Measurements from ENCODE around the gene HCN1.

The HCN1 gene

GRCh38 chr5:45279109-45279508, 417.1 kb downstream of the HCN1 start:
- H3K4me1 ChIP-seq: no peaks in the 10 kb centered on the region
- no peak for TF ChIP-seq Cebpa-rat (IDR thresholded peaks at IDR 0.05)
- H3K4me3 ChIP-seq: no peak overlapping the region
- H3K27me3 ChIP-seq: no peaks in the 10 kb centered on the region
- no peak overlapping the region for H3K9ac ChIP-seq
- H3K27ac ChIP-seq: no peak overlapping the region
- no peak overlapping the region for H3K4me2 ChIP-seq
- no peaks in the 10 kb centered on the region for H3K36me3 ChIP-seq
- H4K20me1 ChIP-seq: no peaks in the 10 kb centered on the region
- no peaks in the 10 kb centered on the region for H3K9me3 ChIP-seq (replicated peaks in 1 of 11)

DNA sequence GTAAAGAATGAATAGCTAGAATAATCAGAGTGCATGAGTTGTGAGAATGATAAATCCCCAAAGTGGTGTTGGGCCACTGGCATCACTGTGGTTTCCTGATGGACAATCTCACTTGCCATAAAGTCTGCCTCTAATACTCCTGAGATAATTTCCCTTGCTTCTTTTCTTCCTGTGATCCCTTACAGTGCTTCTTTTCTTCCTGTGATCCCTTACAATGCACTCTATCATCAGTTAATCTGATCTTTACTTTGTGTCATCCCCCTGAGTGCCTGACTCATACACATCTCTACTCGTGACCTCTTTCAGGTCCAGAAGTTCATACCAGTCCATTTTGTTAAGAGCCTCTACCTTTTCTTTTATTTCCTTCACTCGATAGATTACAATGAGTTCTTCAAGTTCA, 418.3 kb downstream of the HCN1 start:
- H3K36me3 ChIP-seq: no peaks in the 10 kb centered on the region
- H3K4me2 ChIP-seq: no peak overlapping the region
- no peak overlapping the region for H3K27ac ChIP-seq
- H3K4me1 ChIP-seq: no peaks in the 10 kb centered on the region
- no peaks in the 10 kb centered on the region for H3K27me3 ChIP-seq
- H3K4me3 ChIP-seq: no peak overlapping the region
- H4K20me1 ChIP-seq: no peaks in the 10 kb centered on the region
- no peaks in the 10 kb centered on the region for H3K9me3 ChIP-seq (replicated peaks in 1 of 11)
- H3K9ac ChIP-seq: no peak overlapping the region
- TF ChIP-seq Cebpa-rat (IDR thresholded peaks at IDR 0.05): no peak

DNA sequence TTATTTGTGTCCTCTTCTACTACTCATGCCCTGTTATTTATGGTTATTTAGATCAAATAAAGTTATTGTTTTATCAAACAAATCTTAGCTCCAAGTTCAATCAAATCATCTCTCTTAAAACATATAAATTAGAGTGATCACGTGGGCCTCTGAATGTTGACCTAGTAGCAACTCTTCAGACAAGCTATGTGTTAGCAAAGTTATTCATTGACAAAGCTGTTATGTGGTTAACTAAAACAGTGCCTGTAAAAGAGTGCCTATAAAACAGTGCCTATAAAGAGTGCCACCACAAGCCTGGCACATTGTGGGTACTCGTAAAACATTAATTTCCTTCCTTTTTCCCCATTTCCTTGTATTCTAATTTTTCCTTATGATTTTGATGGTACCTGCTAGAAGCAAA, 421.9 kb downstream of the HCN1 start:
- no peaks in the 10 kb centered on the region for H3K4me1 ChIP-seq
- no peak overlapping the region for H3K4me3 ChIP-seq
- no peak overlapping the region for H3K9ac ChIP-seq
- H3K27me3 ChIP-seq: no peaks in the 10 kb centered on the region
- no peaks in the 10 kb centered on the region for H4K20me1 ChIP-seq
- no peak overlapping the region for H3K27ac ChIP-seq
- no peaks in the 10 kb centered on the region for H3K9me3 ChIP-seq (replicated peaks in 1 of 11)
- no peak overlapping the region for H3K4me2 ChIP-seq
- no peak for TF ChIP-seq Cebpa-rat (IDR thresholded peaks at IDR 0.05)
- no peaks in the 10 kb centered on the region for H3K36me3 ChIP-seq

GRCh38 chr5:45271626-45272025, 424.6 kb downstream of the HCN1 start:
- no peak overlapping the region for H3K4me2 ChIP-seq
- no peak overlapping the region for H3K27ac ChIP-seq
- no peaks in the 10 kb centered on the region for H3K4me1 ChIP-seq
- H3K36me3 ChIP-seq: no peaks in the 10 kb centered on the region
- no peaks in the 10 kb centered on the region for H4K20me1 ChIP-seq
- H3K27me3 ChIP-seq: no peaks in the 10 kb centered on the region
- TF ChIP-seq Cebpa-rat (IDR thresholded peaks at IDR 0.05): no peak
- no peak overlapping the region for H3K4me3 ChIP-seq
- H3K9me3 ChIP-seq (replicated peaks in 1 of 11): no peaks in the 10 kb centered on the region
- H3K9ac ChIP-seq: no peak overlapping the region

DNA sequence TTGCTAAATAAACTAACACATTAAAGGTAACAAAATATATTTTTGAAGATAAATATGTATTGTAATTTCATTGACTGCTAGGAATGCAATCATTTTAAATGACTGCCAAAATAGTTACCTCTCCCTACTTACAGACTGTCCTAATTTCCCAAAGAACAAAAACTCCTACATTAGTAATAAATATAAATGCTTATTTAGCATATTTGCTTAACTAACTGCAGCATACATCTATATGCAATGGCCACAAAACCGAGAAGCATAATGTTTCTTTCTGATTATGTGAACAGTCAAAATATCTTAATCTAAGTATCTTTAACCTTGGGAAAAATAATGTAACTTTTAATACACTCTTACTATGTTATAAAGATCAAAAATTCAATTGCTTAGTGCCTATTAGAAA, 431.7 kb downstream of the HCN1 start:
- Histone ChIP-seq H3K4me3 (no peak overlapping the region), H3K9ac (no peak overlapping the region), H3K9me3 (replicated peaks in 1 of 11) (no peaks in the 10 kb centered on the region), H4K20me1 (no peaks in the 10 kb centered on the region), H3K36me3 (no peaks in the 10 kb centered on the region), H3K27ac (no peak overlapping the region), H3K27me3 (no peaks in the 10 kb centered on the region), H3K4me2 (no peak overlapping the region), H3K4me1 (no peaks in the 10 kb centered on the region)
- TF ChIP-seq Cebpa-rat (IDR thresholded peaks at IDR 0.05): no peak

DNA sequence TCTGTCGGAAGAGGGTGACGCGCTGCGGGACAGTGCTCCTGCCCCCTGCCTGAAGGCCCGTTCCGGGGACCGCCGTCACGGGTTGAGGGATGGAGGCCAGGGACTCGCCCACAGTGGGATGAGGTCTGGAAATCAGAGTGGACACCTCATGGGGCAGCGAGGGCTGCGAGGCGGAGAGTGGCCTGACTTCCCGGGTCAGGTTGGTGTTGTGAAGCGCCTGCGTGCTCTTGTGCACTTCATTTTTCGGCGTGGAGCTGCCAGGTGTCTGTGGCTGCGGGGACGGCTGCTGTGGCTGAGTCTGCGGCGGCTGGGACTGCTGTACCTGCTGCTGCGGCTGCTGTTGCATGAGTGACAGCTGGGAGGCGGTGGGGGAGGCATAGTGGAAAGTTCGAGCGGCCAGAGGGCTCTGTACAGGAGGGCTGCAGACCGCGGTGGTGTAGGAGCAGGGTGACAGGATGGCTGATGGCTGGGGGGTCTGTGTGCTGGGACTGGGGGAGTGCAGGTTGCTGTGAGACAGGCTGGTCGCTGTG, 434.1 kb downstream of the HCN1 start:
- H3K27ac ChIP-seq: no peak overlapping the region
- no peak overlapping the region for H3K9ac ChIP-seq
- no peaks in the 10 kb centered on the region for H3K27me3 ChIP-seq
- no peaks in the 10 kb centered on the region for H3K9me3 ChIP-seq (replicated peaks in 1 of 11)
- H3K4me3 ChIP-seq: no peak overlapping the region
- H3K36me3 ChIP-seq: no peaks in the 10 kb centered on the region
- TF ChIP-seq Cebpa-rat (IDR thresholded peaks at IDR 0.05): no peak
- H3K4me2 ChIP-seq: no peak overlapping the region
- H4K20me1 ChIP-seq: no peaks in the 10 kb centered on the region
- H3K4me1 ChIP-seq: no peaks in the 10 kb centered on the region

DNA sequence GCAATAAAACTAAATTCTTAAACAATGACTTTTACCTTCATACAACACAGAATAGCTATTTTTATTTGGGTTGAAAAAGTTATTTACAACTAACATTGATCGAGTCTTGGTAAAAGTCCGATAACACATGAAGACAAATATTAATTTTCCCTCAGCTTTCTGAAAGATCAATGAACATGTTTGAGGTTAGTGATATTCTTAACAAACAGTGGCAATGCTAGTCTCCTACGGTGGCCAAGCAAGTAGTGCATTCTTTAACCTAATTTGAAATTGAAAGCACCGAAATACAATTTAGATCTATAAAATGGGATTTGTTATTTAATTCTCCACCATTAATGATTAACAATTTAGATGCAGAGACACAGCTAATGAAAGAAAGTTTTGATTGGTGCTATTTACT, 435.1 kb downstream of the HCN1 start:
- Histone ChIP-seq H4K20me1 (no peaks in the 10 kb centered on the region), H3K9me3 (replicated peaks in 1 of 11) (no peaks in the 10 kb centered on the region), H3K4me1 (no peaks in the 10 kb centered on the region), H3K4me3 (no peak overlapping the region), H3K4me2 (no peak overlapping the region), H3K27me3 (no peaks in the 10 kb centered on the region), H3K9ac (no peak overlapping the region), H3K36me3 (no peaks in the 10 kb centered on the region), H3K27ac (no peak overlapping the region)
- TF ChIP-seq Cebpa-rat (IDR thresholded peaks at IDR 0.05): no peak

DNA sequence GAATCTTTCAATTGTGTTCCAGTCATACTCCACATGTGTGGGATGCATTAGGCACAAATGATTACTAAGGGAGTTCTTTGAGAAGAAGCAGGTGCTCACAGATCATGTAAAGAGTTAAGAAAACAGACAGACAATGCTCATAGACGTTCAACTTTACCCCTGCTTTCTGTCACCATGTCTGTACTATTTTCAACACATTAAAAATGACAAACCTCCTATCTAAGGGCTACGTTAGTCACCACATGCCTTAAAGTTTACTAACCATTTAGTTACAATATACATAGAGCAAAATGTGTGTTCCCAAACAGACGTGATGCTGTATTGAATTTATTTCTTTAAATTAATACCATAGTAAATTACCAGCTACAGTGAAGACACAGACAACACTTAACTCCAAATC, 435.9 kb downstream of the HCN1 start:
- H3K4me2 ChIP-seq: no peak overlapping the region
- no peaks in the 10 kb centered on the region for H3K36me3 ChIP-seq
- H3K27ac ChIP-seq: no peak overlapping the region
- H3K27me3 ChIP-seq: no peaks in the 10 kb centered on the region
- no peak overlapping the region for H3K4me3 ChIP-seq
- no peak overlapping the region for H3K9ac ChIP-seq
- H3K9me3 ChIP-seq (replicated peaks in 1 of 11): no peaks in the 10 kb centered on the region
- H4K20me1 ChIP-seq: no peaks in the 10 kb centered on the region
- no peak for TF ChIP-seq Cebpa-rat (IDR thresholded peaks at IDR 0.05)
- no peaks in the 10 kb centered on the region for H3K4me1 ChIP-seq

GRCh38 chr5:45252978-45253377, 443.2 kb downstream of the HCN1 start:
- H3K4me3 ChIP-seq: no peak overlapping the region
- H4K20me1 ChIP-seq: no peaks in the 10 kb centered on the region
- H3K36me3 ChIP-seq: no peaks in the 10 kb centered on the region
- no peaks in the 10 kb centered on the region for H3K27me3 ChIP-seq
- no peak overlapping the region for H3K27ac ChIP-seq
- peaks cover 0 to 8% (median 5%) of the 10 kb centered on the region in 11 experiments; a peak in 8 of 22 replicates for H3K9me3 ChIP-seq (replicated peaks in 1 of 11)
- no peak overlapping the region for H3K4me2 ChIP-seq
- H3K4me1 ChIP-seq: no peaks in the 10 kb centered on the region
- no peak overlapping the region for H3K9ac ChIP-seq
- TF ChIP-seq Cebpa-rat (IDR thresholded peaks at IDR 0.05): no peak

DNA sequence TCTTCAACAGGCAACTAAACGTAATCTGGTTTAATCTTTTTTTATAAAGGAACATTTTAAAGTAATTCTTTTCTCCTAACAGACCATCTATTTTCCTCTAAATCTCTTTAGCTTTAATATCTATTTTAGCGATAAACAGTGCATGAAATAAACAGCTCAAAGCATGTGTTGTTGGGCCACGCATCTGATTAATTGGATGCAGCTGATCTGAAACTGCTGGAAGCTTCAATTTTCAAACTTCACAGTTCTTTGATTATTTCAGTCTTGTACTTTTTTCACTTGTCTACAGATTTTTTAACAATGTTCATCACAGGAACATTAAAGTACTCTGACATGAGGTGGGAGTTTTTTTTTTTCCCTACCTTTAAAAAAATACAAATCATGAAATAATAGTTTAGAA, 443.6 kb downstream of the HCN1 start:
- H3K27me3 ChIP-seq: no peaks in the 10 kb centered on the region
- H3K4me3 ChIP-seq: no peak overlapping the region
- H3K9me3 ChIP-seq (replicated peaks in 1 of 11): peaks cover 0 to 8% (median 5%) of the 10 kb centered on the region in 11 experiments; a peak in 8 of 22 replicates
- no peak overlapping the region for H3K4me2 ChIP-seq
- no peak overlapping the region for H3K9ac ChIP-seq
- no peak overlapping the region for H3K27ac ChIP-seq
- no peaks in the 10 kb centered on the region for H4K20me1 ChIP-seq
- H3K4me1 ChIP-seq: no peaks in the 10 kb centered on the region
- H3K36me3 ChIP-seq: no peaks in the 10 kb centered on the region
- TF ChIP-seq Cebpa-rat (IDR thresholded peaks at IDR 0.05): no peak
